Osteoblast (primary cell): ENCODE measurements around the gene CREBRF. TPM values are rescaled to one million over a fixed set of nuclear protein-coding genes. Genes with fewer than 3 reads are reported as not detected.

Experiments used
- DNase-seq: peaks from one replicate; pipeline ENCODE4 v3.0.0; 2011; ENCODE audit warnings: low spot score, mixed read lengths; ENCODE audit not compliant: insufficient read length; ENCODE audit errors: missing footprints
- H2AFZ ChIP-seq: 2 replicates; pipeline ENCODE4 v1.6.0; 2011; ENCODE audit warnings: mild to moderate bottlenecking, low read length
- H3K27ac ChIP-seq: 2 replicates; pipeline ENCODE4 v1.5.1; 2011; ENCODE audit warnings: mild to moderate bottlenecking, low read depth, low read length, moderate library complexity
- H3K27me3 ChIP-seq: 2 replicates; pipeline ENCODE4 v1.6.0; 2012; ENCODE audit warnings: mild to moderate bottlenecking, control low read depth, inconsistent platforms, low read length, moderate library complexity; ENCODE audit not compliant: insufficient read depth
- H3K36me3 ChIP-seq: 2 replicates; pipeline ENCODE4 v1.5.1; 2011; ENCODE audit warnings: mild to moderate bottlenecking, low read length, control low read depth, moderate library complexity; ENCODE audit not compliant: insufficient read depth
- H3K4me1 ChIP-seq: 2 replicates; pipeline ENCODE4 v1.5.1; 2011; ENCODE audit warnings: mild to moderate bottlenecking, low read length, control low read depth, moderate library complexity; ENCODE audit not compliant: insufficient read depth
- H3K4me2 ChIP-seq: 2 replicates; pipeline ENCODE4 v1.6.0; 2011; ENCODE audit warnings: mild to moderate bottlenecking, low read length; ENCODE audit not compliant: insufficient read depth
- H3K4me3 ChIP-seq: fragments of 200-600 bp; sonication (generic); 3 replicates; pipeline ENCODE4 v1.5.1; 2012; ENCODE audit warnings: mild to moderate bottlenecking, low read length, inconsistent platforms; ENCODE audit not compliant: insufficient read depth
- H3K79me2 ChIP-seq: 2 replicates; pipeline ENCODE4 v1.6.0; 2012; ENCODE audit warnings: mild to moderate bottlenecking, low read length, control low read depth, inconsistent platforms; ENCODE audit not compliant: insufficient read depth
- H3K9me3 ChIP-seq: 2 replicates; pipeline ENCODE4 v1.5.1; 2011; ENCODE audit warnings: low read depth, low read length, control low read depth
- H4K20me1 ChIP-seq: 2 replicates; pipeline ENCODE4 v1.6.0; 2012; ENCODE audit warnings: mild to moderate bottlenecking, low read length, control low read depth; ENCODE audit not compliant: insufficient read depth
- total RNA-seq: library from RNA; depleted of rRNA; stranded (reverse); fragments of >200 nt; gene quantifications from 2 replicates; pipeline ENCODE4 v1.2.3, GENCODE V29; 2012
- TF ChIP-seq, protein P1 (sequence below): IDR thresholded peaks from 2 replicates; pipeline ENCODE4 v1.5.1; 2011; ENCODE audit warnings: mild to moderate bottlenecking, low read depth, low read length, moderate library complexity; ENCODE audit errors: extremely low read depth

CREBRF gene
- total RNA-seq, 1 donor: 35.8 TPM

DNA sequence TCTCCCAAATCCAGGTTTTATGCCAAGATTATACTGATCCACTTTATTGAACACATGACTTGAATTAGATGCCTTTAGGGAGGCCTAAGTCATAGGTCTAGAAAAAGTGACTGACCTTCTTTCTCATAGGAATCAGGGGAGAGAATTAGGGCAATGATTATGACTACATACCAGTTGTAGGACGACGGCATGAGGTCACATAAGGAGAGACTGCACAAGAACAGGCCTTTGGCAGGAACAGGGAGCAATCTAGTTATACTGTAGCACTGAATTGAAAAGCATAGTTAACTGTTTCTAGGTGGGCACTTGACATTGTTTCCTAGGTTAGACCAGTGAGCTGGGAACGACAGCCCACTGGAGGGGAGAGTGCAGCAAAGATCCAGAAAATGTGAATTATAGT is 22.7 kb downstream of the CREBRF start:
- Histone ChIP-seq H4K20me1 (peaks cover 6% of the 10 kb centered on the region), H3K27me3 (no peaks in the 10 kb centered on the region), H2AFZ (no peak overlapping the region), H3K79me2 (peaks cover 9% of the 10 kb centered on the region), H3K4me3 (no peak overlapping the region), H3K4me1 (no peaks in the 10 kb centered on the region), H3K36me3 (no peaks in the 10 kb centered on the region), H3K4me2 (no peak overlapping the region), H3K27ac (no peak overlapping the region), H3K9me3 (no peaks in the 10 kb centered on the region)
- no peak for DNase-seq
- TF ChIP-seq, protein P1, sequence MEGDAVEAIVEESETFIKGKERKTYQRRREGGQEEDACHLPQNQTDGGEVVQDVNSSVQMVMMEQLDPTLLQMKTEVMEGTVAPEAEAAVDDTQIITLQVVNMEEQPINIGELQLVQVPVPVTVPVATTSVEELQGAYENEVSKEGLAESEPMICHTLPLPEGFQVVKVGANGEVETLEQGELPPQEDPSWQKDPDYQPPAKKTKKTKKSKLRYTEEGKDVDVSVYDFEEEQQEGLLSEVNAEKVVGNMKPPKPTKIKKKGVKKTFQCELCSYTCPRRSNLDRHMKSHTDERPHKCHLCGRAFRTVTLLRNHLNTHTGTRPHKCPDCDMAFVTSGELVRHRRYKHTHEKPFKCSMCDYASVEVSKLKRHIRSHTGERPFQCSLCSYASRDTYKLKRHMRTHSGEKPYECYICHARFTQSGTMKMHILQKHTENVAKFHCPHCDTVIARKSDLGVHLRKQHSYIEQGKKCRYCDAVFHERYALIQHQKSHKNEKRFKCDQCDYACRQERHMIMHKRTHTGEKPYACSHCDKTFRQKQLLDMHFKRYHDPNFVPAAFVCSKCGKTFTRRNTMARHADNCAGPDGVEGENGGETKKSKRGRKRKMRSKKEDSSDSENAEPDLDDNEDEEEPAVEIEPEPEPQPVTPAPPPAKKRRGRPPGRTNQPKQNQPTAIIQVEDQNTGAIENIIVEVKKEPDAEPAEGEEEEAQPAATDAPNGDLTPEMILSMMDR: no peak

DNA sequence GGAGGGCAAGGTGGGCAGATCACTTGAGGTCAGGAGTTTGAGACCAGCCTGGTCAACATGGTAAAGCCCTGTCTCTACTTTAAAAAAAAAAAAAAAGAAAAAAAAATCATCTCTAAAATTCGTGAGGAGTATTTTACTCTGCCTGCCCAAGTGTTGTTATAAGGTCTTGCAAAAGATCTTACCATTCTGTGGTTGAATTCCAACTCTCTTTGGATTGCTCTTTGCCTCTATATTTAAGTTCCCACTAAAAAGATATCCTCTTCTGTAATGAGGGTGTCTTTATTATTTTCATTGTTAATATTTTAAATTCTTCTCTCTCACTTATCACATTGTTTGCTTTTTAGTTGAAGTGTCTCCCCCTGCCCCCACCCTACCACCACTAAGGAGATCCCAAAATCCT is 33.4 kb downstream of the CREBRF start:
- DNase-seq: no peak
- H3K27ac ChIP-seq: no peak overlapping the region
- H3K27me3 ChIP-seq: no peaks in the 10 kb centered on the region
- H3K4me3 ChIP-seq: no peak overlapping the region
- peaks cover 4% of the 10 kb centered on the region for H4K20me1 ChIP-seq
- H3K79me2 ChIP-seq: no peaks in the 10 kb centered on the region
- TF ChIP-seq, protein P1: no peak
- H2AFZ ChIP-seq: no peak overlapping the region
- peaks cover 12% of the 10 kb centered on the region for H3K36me3 ChIP-seq
- no peaks in the 10 kb centered on the region for H3K9me3 ChIP-seq
- no peak overlapping the region for H3K4me2 ChIP-seq
- peaks cover 14% of the 10 kb centered on the region for H3K4me1 ChIP-seq

GRCh38 chr5:173090639-173091038 is 34.5 kb downstream of the CREBRF start:
- H3K27ac ChIP-seq: no peak overlapping the region
- DNase-seq: no peak
- TF ChIP-seq, protein P1: no peak
- H3K79me2 ChIP-seq: no peaks in the 10 kb centered on the region
- no peak overlapping the region for H3K4me3 ChIP-seq
- no peaks in the 10 kb centered on the region for H3K27me3 ChIP-seq
- no peak overlapping the region for H3K4me2 ChIP-seq
- peaks cover 14% of the 10 kb centered on the region for H3K4me1 ChIP-seq
- H2AFZ ChIP-seq: no peak overlapping the region
- H4K20me1 ChIP-seq: peaks cover 4% of the 10 kb centered on the region
- H3K36me3 ChIP-seq: peaks cover 12% of the 10 kb centered on the region
- no peaks in the 10 kb centered on the region for H3K9me3 ChIP-seq

DNA sequence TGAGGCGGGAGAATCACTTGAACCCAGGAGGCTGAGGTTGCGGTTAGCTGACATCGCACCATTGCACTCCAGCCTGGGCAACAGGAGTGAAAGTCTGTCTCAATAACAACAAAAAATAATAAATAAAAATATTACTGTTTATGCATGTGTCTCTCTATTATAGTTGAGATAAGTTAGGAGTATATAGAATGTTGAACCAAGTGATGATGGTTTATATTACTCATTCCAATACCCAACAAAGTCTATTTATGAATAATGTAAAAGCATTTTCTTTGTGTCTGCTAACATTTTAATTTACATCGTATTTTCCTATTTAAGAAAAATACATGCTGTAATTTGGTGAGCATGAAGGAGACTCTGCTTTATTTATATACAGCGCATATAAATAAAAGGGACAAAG is 35.8 kb downstream of the CREBRF start:
- TF ChIP-seq, protein P1: no peak
- Histone ChIP-seq H4K20me1 (peaks cover 4% of the 10 kb centered on the region), H3K4me1 (peaks cover 14% of the 10 kb centered on the region)

More for the DNA sequence above, 35.8 kb downstream of the CREBRF start:
- Histone ChIP-seq H3K79me2 (no peaks in the 10 kb centered on the region), H3K27ac (no peak overlapping the region), H3K4me3 (no peak overlapping the region), H3K36me3 (peaks cover 12% of the 10 kb centered on the region), H3K27me3 (no peaks in the 10 kb centered on the region), H3K4me2 (no peak overlapping the region), H2AFZ (no peak overlapping the region), H3K9me3 (no peaks in the 10 kb centered on the region)
- DNase-seq: no peak
